ENCODE measurements around the gene SPIC.

Gene SPIC

DNA sequence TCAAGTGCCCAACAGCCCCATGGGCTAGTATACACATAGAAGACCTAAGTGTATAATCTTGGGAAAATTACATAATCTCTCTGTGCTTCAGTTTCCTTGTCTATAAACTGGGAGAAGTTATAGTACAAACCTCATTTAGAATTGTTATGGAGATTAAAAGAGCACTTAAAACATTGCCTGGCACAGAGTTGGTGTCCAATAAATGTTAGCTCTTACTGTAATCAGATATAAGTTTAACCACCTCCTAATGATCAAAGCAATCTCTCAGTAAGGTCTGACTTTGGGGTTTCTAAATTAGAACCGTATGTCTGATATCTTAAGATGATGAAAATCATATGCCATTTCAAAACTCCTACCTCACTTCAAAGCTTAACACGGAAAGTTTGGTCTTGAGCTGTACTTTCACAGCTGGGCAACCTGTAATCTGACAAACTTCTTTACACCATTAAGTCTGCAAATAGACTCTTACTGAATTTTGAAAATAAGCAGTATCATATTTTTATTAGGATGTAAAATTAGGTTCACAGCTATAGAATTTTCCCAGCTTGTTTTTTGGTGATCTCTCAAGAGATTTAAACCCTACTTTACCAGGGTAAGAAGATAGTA, 61.0 kb downstream of the SPIC start:
- DNase-seq: no peak
